Epithelial cell of esophagus (primary cell): ENCODE results near the gene ARRDC2.

ENCODE experiments used
- DNase-seq: peaks from one replicate; pipeline ENCODE4 v3.0.0; 2010; ENCODE audit warnings: low read depth
- H3K4me3 ChIP-seq: 2 replicates; pipeline ENCODE4 v1.5.1; 2011; ENCODE audit warnings: mild to moderate bottlenecking, low read length, control low read depth
- CTCF ChIP-seq: IDR thresholded peaks from 2 replicates; pipeline ENCODE4 v1.5.1; 2011; ENCODE audit warnings: low read depth, mild to moderate bottlenecking, low read length, control low read depth, inconsistent platforms; ENCODE audit not compliant: insufficient read depth; ENCODE audit errors: missing control alignments

ARRDC2 gene

GRCh38 chr19:18007917-18008673, at the start of gene ARRDC2:
Gene ARRDC2 (plus strand): TSS chr19:18008170. CDS start chr19:18008311, 141 bp downstream.
- peak; percentile 93 for DNase-seq

GRCh38 chr19:17963936-17964691, 43.9 kb upstream of the ARRDC2 start:
- TF ChIP-seq CTCF: no peak
- no peak overlapping the region for H3K4me3 ChIP-seq
- DNase-seq: no peak

More at GRCh38 chr19:18007917-18008673, at the start of gene ARRDC2:
- TF ChIP-seq CTCF: no peak
- H3K4me3 ChIP-seq: peak within 1 kb of the TSS; percentile 51

GRCh38 chr19:17965370-17966128, 42.4 kb upstream of the ARRDC2 start:
- no peak overlapping the region for H3K4me3 ChIP-seq
- TF ChIP-seq CTCF: no peak
- no peak for DNase-seq

GRCh38 chr19:17966129-17966483, 41.9 kb upstream of the ARRDC2 start:
- no peak for DNase-seq
- H3K4me3 ChIP-seq: no peak overlapping the region

GRCh38 chr19:17966550-17967256, 41.3 kb upstream of the ARRDC2 start, which contains the start of gene KCNN1:
Gene KCNN1 (plus strand): TSS chr19:17967107. CDS start chr19:17973889, 6,782 bp downstream.
- H3K4me3 ChIP-seq: no peak within 1 kb of the TSS
- no peak for TF ChIP-seq CTCF
- no peak for DNase-seq

More at GRCh38 chr19:17966129-17966483, 41.9 kb upstream of the ARRDC2 start:
- TF ChIP-seq CTCF: no peak
